IMR-90 (cell line): ENCODE data around the gene WNK1.

Experiments
- BHLHE40 ChIP-seq: fragments of 150-350 bp; IDR thresholded peaks from 2 replicates; pipeline ENCODE4 v1.6.1; 2016; ENCODE audit warnings: mild to moderate bottlenecking, low read depth, low read length
- CHD1 ChIP-seq: IDR thresholded peaks from 2 replicates; pipeline ENCODE4 v1.6.1; 2012; ENCODE audit warnings: low read depth, low read length, improper control_type of control experiment
- CTCF ChIP-seq: conservative IDR thresholded peaks from 2 replicates; pipeline ENCODE4 v1.5.1; 2012; ENCODE audit warnings: mild to moderate bottlenecking, low read depth, low read length, improper control_type of control experiment
- FOS ChIP-seq: fragments of 150-350 bp; IDR thresholded peaks from 2 replicates; pipeline ENCODE4 v1.6.1; 2016; ENCODE audit warnings: low read depth, low read length
- MXI1 ChIP-seq: IDR thresholded peaks from 2 replicates; pipeline ENCODE4 v1.6.1; 2012; ENCODE audit warnings: low read depth, mild to moderate bottlenecking, low read length, moderate library complexity, borderline replicate concordance
- POLR2A ChIP-seq: IDR thresholded peaks from 2 replicates; pipeline ENCODE4 v1.6.1; 2012; ENCODE audit warnings: mild to moderate bottlenecking, low read depth, low read length
- RAD21 ChIP-seq: IDR thresholded peaks from 2 replicates; pipeline ENCODE4 v1.6.1; 2012; ENCODE audit warnings: low read length, improper control_type of control experiment
- RFX5 ChIP-seq: IDR thresholded peaks from 2 replicates; pipeline ENCODE4 v1.8.0; 2012; ENCODE audit warnings: low read depth, mild to moderate bottlenecking, low read length, moderate library complexity
- SMC3 ChIP-seq: fragments of 150-350 bp; IDR thresholded peaks from 2 replicates; pipeline ENCODE4 v1.6.1; 2016; ENCODE audit warnings: low read depth, mild to moderate bottlenecking, antibody characterized with exemption, low read length, moderate library complexity
- TF ChIP-seq, protein P1 (sequence below): fragments of 150-350 bp; IDR thresholded peaks from 2 replicates; pipeline ENCODE4 v1.6.1; 2016; ENCODE audit warnings: low read depth, mild to moderate bottlenecking, low read length, moderate library complexity, borderline replicate concordance

- no peak for TF ChIP-seq CTCF
- no peak for TF ChIP-seq POLR2A
- TF ChIP-seq MXI1: no peak
- no peak for TF ChIP-seq FOS
- no peak for TF ChIP-seq BHLHE40
- no peak for TF ChIP-seq RAD21
- no peak for TF ChIP-seq SMC3
- no peak for TF ChIP-seq RFX5
- TF ChIP-seq, protein P1, sequence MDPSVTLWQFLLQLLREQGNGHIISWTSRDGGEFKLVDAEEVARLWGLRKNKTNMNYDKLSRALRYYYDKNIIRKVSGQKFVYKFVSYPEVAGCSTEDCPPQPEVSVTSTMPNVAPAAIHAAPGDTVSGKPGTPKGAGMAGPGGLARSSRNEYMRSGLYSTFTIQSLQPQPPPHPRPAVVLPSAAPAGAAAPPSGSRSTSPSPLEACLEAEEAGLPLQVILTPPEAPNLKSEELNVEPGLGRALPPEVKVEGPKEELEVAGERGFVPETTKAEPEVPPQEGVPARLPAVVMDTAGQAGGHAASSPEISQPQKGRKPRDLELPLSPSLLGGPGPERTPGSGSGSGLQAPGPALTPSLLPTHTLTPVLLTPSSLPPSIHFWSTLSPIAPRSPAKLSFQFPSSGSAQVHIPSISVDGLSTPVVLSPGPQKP: no peak
- TF ChIP-seq CHD1: no peak
Observed at GRCh38 chr12:800401-800800, 48.0 kb downstream of the WNK1 start.
